Tibial nerve (tissue), 3 donors: ENCODE measurements around the gene SNAPC4.

ENCODE experiments used
- CTCF ChIP-seq, 5 experiments: fragments of 200-600 bp in 3 of 5; fragments of 450-650 bp in 2 of 5; sonication (generic) in 3 of 5; IDR thresholded peaks; one replicate each; pipeline ENCODE4 v1.5.1; 2016 to 2019; ENCODE audit warnings: antibody characterized with exemption in 5 of 5, mild to moderate bottlenecking in 3 of 5, moderate library complexity in 2 of 5
- POLR2A ChIP-seq, 2 donors: fragments of 450-650 bp; IDR thresholded peaks; one replicate each; pipeline ENCODE4 v1.6.1; 2017; ENCODE audit warnings: antibody characterized with exemption in 2 of 2, mild to moderate bottlenecking in 2 of 2, moderate library complexity in 2 of 2

GRCh38 chr9:136381311-136381710 is 18.7 kb downstream of the SNAPC4 start:
- TF ChIP-seq CTCF (IDR thresholded peaks at IDR 0.05) (no peak), POLR2A (IDR thresholded peaks at IDR 0.05) (no peak)
